Stimulated activated CD4-positive, alpha-beta T cell treated with anti-CD3 and anti-CD28 coated beads, TNF-alpha, amount 100 ng/mL, for 4 hours (primary cell): Measurements from ENCODE around the gene ASTN2.

Experiments
- DNase-seq, 3 experiments: peaks; one replicate each; pipeline ENCODE4 v3.0.0-alpha.2; 2020; ENCODE audit warnings: low read depth in 3 of 3

Gene ASTN2

GRCh38 chr9:116389541-116390302 is 1025.1 kb downstream of the ASTN2 start:
- no peak for DNase-seq

- DNase-seq = no peak
Observed at GRCh38 chr9:116387934-116388698, 1026.7 kb downstream of the ASTN2 start.

GRCh38 chr9:116383936-116384335 is 1030.9 kb downstream of the ASTN2 start:
- DNase-seq = no peak

GRCh38 chr9:116383133-116383532 is 1031.7 kb downstream of the ASTN2 start:
- DNase-seq = no peak

- no peak for DNase-seq
Observed at GRCh38 chr9:116382053-116382452, 1032.8 kb downstream of the ASTN2 start.

- no peak for DNase-seq
Observed at GRCh38 chr9:116381350-116381749, 1033.5 kb downstream of the ASTN2 start.

GRCh38 chr9:116380496-116380995 is 1034.3 kb downstream of the ASTN2 start:
- no peak for DNase-seq

GRCh38 chr9:116379821-116380220 is 1035.0 kb downstream of the ASTN2 start:
- DNase-seq = no peak

GRCh38 chr9:116378873-116379272 is 1036.0 kb downstream of the ASTN2 start:
- no peak for DNase-seq

GRCh38 chr9:116377179-116377798 is 1037.6 kb downstream of the ASTN2 start:
- DNase-seq = no peak
